NT2/D1 (cell line): ENCODE data around the gene PARN.
"Not testable (repeated sequence)": the region's sequence is repeated elsewhere in the genome, so short reads cannot be mapped to it uniquely, and the experiment has no call there.

Experiments
- DNase-seq: peaks from one replicate; pipeline ENCODE4 v3.0.0-alpha.2; 2011; ENCODE audit warnings: low read depth, low spot score
- H3K27me3 ChIP-seq: 2 replicates; pipeline ENCODE4 v1.6.0; 2011; ENCODE audit warnings: mild to moderate bottlenecking; ENCODE audit not compliant: insufficient read length, insufficient read depth
- H3K36me3 ChIP-seq: 2 replicates; pipeline ENCODE4 v1.6.1; 2011; ENCODE audit warnings: mild to moderate bottlenecking, low read length, mixed read lengths; ENCODE audit not compliant: insufficient read depth, insufficient read length
- H3K4me1 ChIP-seq: 2 replicates; pipeline ENCODE4 v1.5.1; 2011; ENCODE audit not compliant: insufficient read depth, insufficient read length
- H3K4me3 ChIP-seq: 2 replicates; pipeline ENCODE4 v1.5.1; 2011; ENCODE audit warnings: low read depth; ENCODE audit not compliant: insufficient read length
- H3K9ac ChIP-seq: 2 replicates; pipeline ENCODE4 v1.6.0; 2011; ENCODE audit warnings: low read depth; ENCODE audit not compliant: insufficient read length
- H3K9me3 ChIP-seq: 2 replicates; pipeline ENCODE4 v1.5.1; 2011; ENCODE audit warnings: mild to moderate bottlenecking, low read length; ENCODE audit not compliant: insufficient read depth
- SUZ12 ChIP-seq: IDR thresholded peaks from 2 replicates; pipeline ENCODE4 v1.6.1; 2011; ENCODE audit not compliant: insufficient read length, insufficient read depth; ENCODE audit errors: extremely low read depth
- YY1 ChIP-seq: IDR thresholded peaks from 2 replicates; pipeline ENCODE4 v1.6.1; 2011; ENCODE audit not compliant: insufficient read length, insufficient read depth
- ZNF274 ChIP-seq: IDR thresholded peaks from 2 replicates; pipeline ENCODE4 v1.6.1; 2011; ENCODE audit warnings: mild to moderate bottlenecking, low read depth, low read length

PARN gene

GRCh38 chr16:14549789-14550153, 80.3 kb downstream of the PARN start:
- H3K4me3 ChIP-seq, result no peak overlapping the region

DNA sequence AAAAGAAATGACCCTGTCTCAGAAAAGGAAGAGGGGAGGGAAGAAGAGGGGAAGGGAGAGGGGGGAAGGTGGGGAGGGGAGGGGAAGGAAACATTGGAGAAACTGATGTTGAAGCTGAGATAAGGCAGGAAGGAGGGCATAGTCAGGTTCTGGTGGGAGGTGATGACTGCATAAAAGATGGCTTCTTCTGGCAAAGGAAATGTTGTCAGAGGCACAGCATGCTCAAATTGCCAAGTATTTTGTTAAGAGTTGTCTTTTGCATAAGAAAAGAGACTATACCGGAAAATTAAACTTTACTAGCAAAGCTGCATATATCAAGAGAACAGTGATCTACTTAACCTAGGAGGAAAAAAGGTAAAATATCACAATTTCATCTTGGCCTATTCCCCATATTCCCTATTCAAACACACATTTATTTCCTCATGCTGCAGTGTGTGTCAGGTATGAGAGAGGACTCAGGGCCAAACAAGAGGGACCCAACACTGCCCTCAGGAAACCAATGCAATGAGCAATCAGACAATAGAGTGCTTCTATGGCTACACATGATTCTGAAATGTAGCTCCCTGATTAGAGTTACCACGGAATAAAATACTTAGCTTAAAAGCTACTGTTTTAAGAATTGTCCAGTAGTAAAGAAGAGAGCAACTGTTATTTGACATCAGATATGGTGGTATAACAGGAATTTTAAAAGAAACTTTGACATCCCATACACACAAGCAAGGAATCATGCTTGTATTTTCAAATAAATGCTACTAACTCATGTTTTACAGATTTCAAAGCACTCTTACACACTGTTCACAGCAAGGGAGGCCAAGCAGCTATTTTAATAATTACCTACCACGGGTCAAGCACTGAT, 80.9 kb downstream of the PARN start:
- H3K9ac ChIP-seq, result no peak overlapping the region
- no peak for TF ChIP-seq SUZ12
- TF ChIP-seq ZNF274, result no peak
- no peak for TF ChIP-seq YY1
- H3K9me3 ChIP-seq, result no peaks in the 10 kb centered on the region
- DNase-seq, result peak; percentile 9
- peaks cover 20% of the 10 kb centered on the region for H3K36me3 ChIP-seq
- no peaks in the 10 kb centered on the region for H3K4me1 ChIP-seq
- H3K4me3 ChIP-seq, result no peak overlapping the region
- no peaks in the 10 kb centered on the region for H3K27me3 ChIP-seq

More at GRCh38 chr16:14549789-14550153, 80.3 kb downstream of the PARN start:
- H3K27me3 ChIP-seq, result no peaks in the 10 kb centered on the region
- peaks cover 18% of the 10 kb centered on the region for H3K36me3 ChIP-seq
- no peaks in the 10 kb centered on the region for H3K9me3 ChIP-seq
- H3K4me1 ChIP-seq, result no peaks in the 10 kb centered on the region
- H3K9ac ChIP-seq, result no peak overlapping the region
- no peak for DNase-seq
- TF ChIP-seq YY1, result no peak
- no peak for TF ChIP-seq ZNF274
- TF ChIP-seq SUZ12, result no peak

DNA sequence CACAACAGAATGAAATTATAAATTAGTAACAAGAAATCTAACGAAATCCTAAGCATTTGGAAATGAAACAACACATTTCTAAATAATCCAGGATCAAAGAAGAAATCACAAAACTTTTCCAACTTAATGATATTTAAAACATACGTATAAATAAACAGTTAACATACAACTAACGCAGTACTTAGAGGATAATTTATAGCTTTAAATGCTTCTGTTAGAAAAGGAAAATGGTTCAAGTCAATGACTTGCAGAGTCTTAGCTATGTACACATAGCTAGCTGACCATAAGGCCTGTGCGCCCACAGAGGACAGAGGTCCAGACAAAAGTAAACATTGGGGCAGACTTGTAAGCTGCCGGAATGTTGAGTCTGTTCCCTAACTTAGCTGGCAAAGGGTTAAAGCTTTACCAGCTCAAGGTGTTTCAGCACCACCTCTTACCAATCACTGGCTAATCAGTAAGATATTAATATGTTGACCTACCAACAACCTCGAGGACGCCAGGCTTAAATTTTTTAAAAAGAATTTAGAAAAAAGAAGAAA, 84.6 kb downstream of the PARN start:
- Histone ChIP-seq H3K4me3 (no peak overlapping the region), H3K36me3 (peaks cover 9% of the 10 kb centered on the region), H3K27me3 (no peaks in the 10 kb centered on the region), H3K9ac (no peak overlapping the region), H3K9me3 (peaks cover 4% of the 10 kb centered on the region; the same call in 1 of the 2 replicates), H3K4me1 (no peaks in the 10 kb centered on the region)
- TF ChIP-seq ZNF274 (no peak), SUZ12 (no peak), YY1 (no peak)
- no peak for DNase-seq

- not testable (repeated sequence) for DNase-seq, H3K9ac ChIP-seq, H3K4me3 ChIP-seq, H3K36me3 ChIP-seq, H3K27me3 ChIP-seq, H3K9me3 ChIP-seq, H3K4me1 ChIP-seq
Observed at GRCh38 chr16:14544846-14545245, 85.2 kb downstream of the PARN start.

DNA sequence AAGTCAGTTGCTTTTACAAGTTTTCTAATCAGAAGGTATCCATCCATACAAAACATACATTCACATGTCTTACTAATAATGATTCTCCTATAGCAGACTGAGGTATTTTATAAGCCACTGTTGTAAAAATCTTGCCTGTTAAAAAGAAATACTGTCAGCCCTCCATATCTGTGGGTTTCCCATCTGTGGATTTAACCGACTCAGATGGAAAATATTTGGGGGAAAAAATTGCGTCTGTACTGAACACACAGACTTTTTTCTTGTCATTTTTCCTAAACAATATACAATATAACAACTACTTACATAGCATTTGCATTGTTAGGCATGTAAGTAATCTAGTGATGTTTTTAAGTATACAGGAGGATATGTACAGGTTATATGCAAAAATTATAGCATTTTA, 90.4 kb downstream of the PARN start:
- no peaks in the 10 kb centered on the region for H3K4me1 ChIP-seq
- H3K9ac ChIP-seq, result no peak overlapping the region
- TF ChIP-seq SUZ12, result no peak
- TF ChIP-seq YY1, result no peak
- TF ChIP-seq ZNF274, result no peak
- DNase-seq, result no peak
- peaks cover 4% of the 10 kb centered on the region for H3K9me3 ChIP-seq
- no peak overlapping the region for H3K4me3 ChIP-seq
- peaks cover 4% of the 10 kb centered on the region for H3K36me3 ChIP-seq
- H3K27me3 ChIP-seq, result no peaks in the 10 kb centered on the region

DNA sequence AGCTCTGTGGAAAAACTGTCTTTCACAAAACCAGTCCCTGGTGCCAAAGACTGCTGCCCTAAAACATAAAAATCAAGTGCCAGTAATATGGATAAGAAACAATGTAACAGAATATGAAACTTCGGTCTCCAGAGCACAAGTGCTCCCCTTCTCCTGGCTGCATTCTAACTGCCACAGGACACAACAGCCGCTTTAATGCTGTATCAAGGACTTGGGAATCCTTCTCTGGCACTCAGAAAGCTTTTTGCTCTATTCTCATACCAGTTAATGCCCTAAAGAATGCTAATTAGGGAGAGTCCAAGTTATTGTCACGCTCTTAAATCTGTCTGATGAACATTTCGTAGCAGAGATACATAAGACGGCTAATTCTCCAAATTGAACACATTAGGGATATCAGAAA, 90.9 kb downstream of the PARN start:
- DNase-seq, result no peak
- H3K4me3 ChIP-seq, result no peak overlapping the region
- peaks cover 3% of the 10 kb centered on the region for H3K36me3 ChIP-seq
- H3K9ac ChIP-seq, result no peak overlapping the region
- TF ChIP-seq ZNF274 (no peak), SUZ12 (no peak)
- no peaks in the 10 kb centered on the region for H3K27me3 ChIP-seq
- H3K4me1 ChIP-seq, result no peaks in the 10 kb centered on the region
- peaks cover 9% of the 10 kb centered on the region for H3K9me3 ChIP-seq

- no peak for DNase-seq
- no peak overlapping the region for H3K9ac ChIP-seq
- TF ChIP-seq YY1, result no peak
- TF ChIP-seq SUZ12, result no peak
- TF ChIP-seq ZNF274, result no peak
- H3K27me3 ChIP-seq, result no peaks in the 10 kb centered on the region
- no peaks in the 10 kb centered on the region for H3K36me3 ChIP-seq
- H3K9me3 ChIP-seq, result peaks cover 14% of the 10 kb centered on the region
- H3K4me1 ChIP-seq, result no peaks in the 10 kb centered on the region
- H3K4me3 ChIP-seq, result no peak overlapping the region
Observed at GRCh38 chr16:14538604-14539003, 91.5 kb downstream of the PARN start.
